Measurements from ENCODE around the gene TMEM43.
"Not testable (repeated sequence)": the region's sequence is repeated elsewhere in the genome, so short reads cannot be mapped to it uniquely, and the experiment has no call there.

Gene TMEM43

GRCh38 chr3:14124615-14125192 lies at the start of gene TMEM43, which contains the start of gene CHCHD4:
TMEM43 (plus strand) TSS chr3:14125052; CDS start chr3:14125194, 142 bp downstream.
CHCHD4 (minus strand) TSS chr3:14124870; CDS start chr3:14124676, 194 bp downstream.
- H3K36me3 Mint-ChIP-seq (ENCODE audit: low read depth), result peaks cover 52% of the 10 kb centered on the region
- H3K27ac Mint-ChIP-seq, result peak within 1 kb of the TSS; percentile 99
- TF ChIP-seq, protein P1, sequence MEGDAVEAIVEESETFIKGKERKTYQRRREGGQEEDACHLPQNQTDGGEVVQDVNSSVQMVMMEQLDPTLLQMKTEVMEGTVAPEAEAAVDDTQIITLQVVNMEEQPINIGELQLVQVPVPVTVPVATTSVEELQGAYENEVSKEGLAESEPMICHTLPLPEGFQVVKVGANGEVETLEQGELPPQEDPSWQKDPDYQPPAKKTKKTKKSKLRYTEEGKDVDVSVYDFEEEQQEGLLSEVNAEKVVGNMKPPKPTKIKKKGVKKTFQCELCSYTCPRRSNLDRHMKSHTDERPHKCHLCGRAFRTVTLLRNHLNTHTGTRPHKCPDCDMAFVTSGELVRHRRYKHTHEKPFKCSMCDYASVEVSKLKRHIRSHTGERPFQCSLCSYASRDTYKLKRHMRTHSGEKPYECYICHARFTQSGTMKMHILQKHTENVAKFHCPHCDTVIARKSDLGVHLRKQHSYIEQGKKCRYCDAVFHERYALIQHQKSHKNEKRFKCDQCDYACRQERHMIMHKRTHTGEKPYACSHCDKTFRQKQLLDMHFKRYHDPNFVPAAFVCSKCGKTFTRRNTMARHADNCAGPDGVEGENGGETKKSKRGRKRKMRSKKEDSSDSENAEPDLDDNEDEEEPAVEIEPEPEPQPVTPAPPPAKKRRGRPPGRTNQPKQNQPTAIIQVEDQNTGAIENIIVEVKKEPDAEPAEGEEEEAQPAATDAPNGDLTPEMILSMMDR (IDR thresholded peaks at IDR 0.05), result no peak
- peaks cover 4% of the 10 kb centered on the region for H3K27me3 Mint-ChIP-seq (ENCODE audit: low read depth, poor library complexity)
- H3K4me3 Mint-ChIP-seq, result peak within 1 kb of the TSS; percentile 100
- H3K9me3 Mint-ChIP-seq, result no peaks in the 10 kb centered on the region
- H3K4me1 Mint-ChIP-seq, result peaks cover 43% of the 10 kb centered on the region
- DNase-seq, result peak; percentile 98

- Mint-ChIP-seq H3K27me3 (ENCODE audit: low read depth, poor library complexity) (peaks cover 14% of the 10 kb centered on the region), H3K9me3 (peaks cover 53% of the 10 kb centered on the region)
- H3K36me3 Mint-ChIP-seq (ENCODE audit: low read depth); H3K4me3 Mint-ChIP-seq; H3K27ac Mint-ChIP-seq; DNase-seq; H3K4me1 Mint-ChIP-seq: not testable (repeated sequence)
Measured at GRCh38 chr3:14075233-14075632, 49.6 kb upstream of the TMEM43 start.

GRCh38 chr3:14077310-14077709 lies 47.5 kb upstream of the TMEM43 start:
- Mint-ChIP-seq H3K36me3 (ENCODE audit: low read depth) (no peaks in the 10 kb centered on the region), H3K27me3 (ENCODE audit: low read depth, poor library complexity) (peaks cover 22% of the 10 kb centered on the region), H3K4me3 (no peak overlapping the region), H3K4me1 (no peaks in the 10 kb centered on the region), H3K9me3 (peaks cover 53% of the 10 kb centered on the region), H3K27ac (no peak overlapping the region)
- no peak for DNase-seq
- TF ChIP-seq, protein P1 (IDR thresholded peaks at IDR 0.05), result no peak

DNA sequence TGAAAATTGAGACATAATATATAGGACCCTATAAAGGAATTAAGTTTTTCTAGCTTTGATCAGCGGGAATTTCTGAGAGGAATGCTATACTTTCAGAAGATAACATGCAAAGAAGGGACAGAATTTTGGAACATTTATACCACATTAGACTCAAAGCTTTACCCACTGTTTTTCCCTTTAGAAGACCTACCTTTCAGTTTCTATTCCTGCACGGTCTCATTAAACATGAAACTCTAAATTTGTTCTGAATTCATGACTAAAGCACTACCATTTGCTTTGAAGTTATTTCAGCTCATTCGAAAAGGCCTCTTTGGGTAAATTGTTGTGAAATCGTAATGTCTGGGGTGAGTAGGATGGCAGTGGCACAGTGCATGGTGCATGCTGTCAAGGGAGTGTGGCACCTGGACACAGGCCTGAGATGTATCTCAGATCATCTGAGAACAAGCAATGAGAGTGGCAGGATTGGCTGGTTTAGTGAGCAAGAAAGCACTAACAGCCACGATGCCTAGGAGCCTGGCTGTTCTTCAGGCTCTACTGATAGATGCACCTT lies 42.7 kb upstream of the TMEM43 start:
- no peak for DNase-seq
- Mint-ChIP-seq H3K36me3 (ENCODE audit: low read depth) (no peaks in the 10 kb centered on the region), H3K4me1 (no peaks in the 10 kb centered on the region), H3K27ac (no peak overlapping the region), H3K27me3 (ENCODE audit: low read depth, poor library complexity) (peaks cover 33% of the 10 kb centered on the region), H3K9me3 (peaks cover 47% of the 10 kb centered on the region), H3K4me3 (no peak overlapping the region)
- TF ChIP-seq, protein P1 (IDR thresholded peaks at IDR 0.05), result no peak

GRCh38 chr3:14087461-14087860 lies 37.4 kb upstream of the TMEM43 start:
- not testable (repeated sequence) for H3K4me3 Mint-ChIP-seq; H3K27ac Mint-ChIP-seq; H3K36me3 Mint-ChIP-seq (ENCODE audit: low read depth); H3K4me1 Mint-ChIP-seq; DNase-seq
- Mint-ChIP-seq H3K27me3 (ENCODE audit: low read depth, poor library complexity) (peaks cover 21% of the 10 kb centered on the region), H3K9me3 (peaks cover 39% of the 10 kb centered on the region)

DNA sequence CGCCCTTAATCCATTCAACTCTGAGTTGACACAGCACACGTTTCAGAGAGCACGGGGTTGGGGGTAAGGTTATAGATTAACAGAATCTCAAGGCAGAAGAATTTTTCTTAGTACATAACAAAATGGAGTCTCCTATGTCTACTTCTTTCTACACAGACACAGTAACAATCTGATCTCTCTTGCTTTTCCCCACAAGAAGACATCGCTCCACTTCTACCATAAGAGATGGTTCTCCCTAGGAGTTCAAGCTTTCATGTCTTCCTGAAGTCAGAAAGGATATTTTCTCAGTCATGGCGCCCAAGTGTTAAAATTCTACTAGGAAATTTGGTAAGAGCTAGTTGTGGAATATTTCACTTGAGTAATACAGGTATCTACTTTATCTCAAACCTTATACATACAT lies 32.9 kb upstream of the TMEM43 start:
- H3K27ac Mint-ChIP-seq; H3K36me3 Mint-ChIP-seq (ENCODE audit: low read depth); DNase-seq; H3K4me3 Mint-ChIP-seq; H3K4me1 Mint-ChIP-seq: not testable (repeated sequence)
- H3K9me3 Mint-ChIP-seq, result peaks cover 31% of the 10 kb centered on the region
- peaks cover 18% of the 10 kb centered on the region for H3K27me3 Mint-ChIP-seq (ENCODE audit: low read depth, poor library complexity)

- H3K4me3 Mint-ChIP-seq, result no peak overlapping the region
- H3K36me3 Mint-ChIP-seq (ENCODE audit: low read depth), result no peaks in the 10 kb centered on the region
- peaks cover 26% of the 10 kb centered on the region for H3K9me3 Mint-ChIP-seq
- TF ChIP-seq, protein P1 (IDR thresholded peaks at IDR 0.05), result no peak
- H3K27ac Mint-ChIP-seq, result no peak overlapping the region
- H3K27me3 Mint-ChIP-seq (ENCODE audit: low read depth, poor library complexity), result peaks cover 18% of the 10 kb centered on the region
- DNase-seq, result no peak
- no peaks in the 10 kb centered on the region for H3K4me1 Mint-ChIP-seq
Measured at GRCh38 chr3:14092464-14092863, 32.4 kb upstream of the TMEM43 start.
